Cerebellar nuclear complex (tissue), 1 donor: ENCODE measurements around the gene SPATA22.
A peak's percentile ranks its signal among the peaks of the same experiment; 100 is the strongest.
"Not testable (repeated sequence)": the region's sequence is repeated elsewhere in the genome, so short reads cannot be mapped to it uniquely, and the experiment has no call there.

Source experiments
- DNase-seq, 2 experiments: peaks; one replicate each; lab custom pipeline; 2025; lab: John Stamatoyannopoulos, UW

Gene SPATA22, protein sequence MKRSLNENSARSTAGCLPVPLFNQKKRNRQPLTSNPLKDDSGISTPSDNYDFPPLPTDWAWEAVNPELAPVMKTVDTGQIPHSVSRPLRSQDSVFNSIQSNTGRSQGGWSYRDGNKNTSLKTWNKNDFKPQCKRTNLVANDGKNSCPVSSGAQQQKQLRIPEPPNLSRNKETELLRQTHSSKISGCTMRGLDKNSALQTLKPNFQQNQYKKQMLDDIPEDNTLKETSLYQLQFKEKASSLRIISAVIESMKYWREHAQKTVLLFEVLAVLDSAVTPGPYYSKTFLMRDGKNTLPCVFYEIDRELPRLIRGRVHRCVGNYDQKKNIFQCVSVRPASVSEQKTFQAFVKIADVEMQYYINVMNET

DNA sequence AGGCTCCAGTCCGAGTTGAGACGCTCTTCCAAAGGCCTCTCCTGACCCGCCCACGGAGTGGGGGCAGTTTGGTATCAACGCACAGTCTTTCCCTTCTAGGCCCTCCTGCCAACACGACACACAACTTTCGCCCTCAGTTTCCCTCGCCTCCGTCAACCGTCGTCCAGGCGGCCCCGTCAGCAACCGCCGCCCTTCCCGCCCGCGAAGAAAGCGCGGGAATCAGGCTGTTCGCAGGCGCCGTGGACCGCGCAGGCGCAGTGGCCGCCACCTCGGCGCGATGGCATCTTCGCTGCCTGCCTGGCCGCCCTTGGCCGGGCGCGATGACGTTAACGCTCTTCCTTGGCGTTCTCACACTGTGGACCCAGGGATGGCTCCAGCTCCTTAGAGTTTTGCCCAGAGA, at the start of gene SPATA22:
TSS of gene SPATA22 (minus strand) at position 221 of the 400 bp plus-strand sequence. CDS start 2,494 bp downstream, outside the sequence.
- no peak for DNase-seq

DNA sequence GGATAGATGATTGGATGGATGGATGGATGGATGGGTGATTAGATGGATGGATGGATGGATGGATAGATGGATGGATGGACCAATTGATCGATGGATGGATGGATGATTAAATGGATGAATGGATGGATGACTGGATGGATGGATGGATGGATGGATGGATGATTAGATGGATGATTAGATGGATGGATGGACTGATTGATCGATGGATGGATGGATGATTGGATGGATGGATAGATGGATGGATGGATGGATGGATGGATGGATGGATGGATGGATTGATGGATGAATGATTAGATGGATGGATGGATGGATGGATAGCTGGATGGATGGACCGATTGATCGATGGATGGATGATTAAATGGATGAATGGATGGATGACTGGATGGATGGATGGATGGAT, 47.9 kb upstream of the SPATA22 start:
- DNase-seq, result not testable (repeated sequence)

DNA sequence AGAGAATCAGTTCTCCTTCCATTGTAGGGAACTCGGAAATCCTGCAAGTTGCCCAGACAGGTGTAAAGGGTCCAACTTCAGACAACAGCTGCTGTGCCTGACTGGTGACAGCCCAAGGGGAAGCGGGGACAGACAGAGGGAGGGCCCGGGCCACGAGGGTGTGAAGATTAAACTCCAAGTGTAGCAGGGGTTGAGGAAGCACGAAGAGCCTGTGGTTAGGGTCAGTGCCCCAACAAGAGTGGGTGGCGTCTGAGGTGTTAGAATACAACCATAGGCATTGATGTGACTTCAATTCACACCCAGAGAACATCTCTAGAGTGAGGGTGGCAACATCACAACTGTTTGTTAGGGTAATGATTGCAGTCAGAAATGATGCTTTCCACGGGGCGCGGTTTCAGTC, 43.3 kb upstream of the SPATA22 start:
- DNase-seq, result no peak

DNA sequence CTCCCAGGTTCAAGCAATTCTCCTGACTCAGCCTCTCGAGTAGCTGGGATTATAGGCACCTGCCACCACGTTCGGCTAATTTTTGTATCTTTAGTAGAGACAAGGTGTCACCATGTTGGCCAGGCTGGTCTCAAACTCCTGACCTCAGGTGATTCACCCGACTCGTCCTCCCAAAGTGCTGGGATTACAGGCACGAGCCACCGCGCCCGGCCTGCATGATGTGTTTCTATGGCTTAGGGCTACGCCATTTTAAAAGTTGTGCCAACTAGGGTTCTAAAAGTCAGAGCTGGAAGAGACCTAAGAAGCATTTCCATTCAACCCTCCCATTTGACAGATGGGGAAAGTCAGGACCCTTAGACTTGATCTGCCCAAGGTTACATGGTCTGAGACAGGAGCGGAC, 42.5 kb upstream of the SPATA22 start:
- not testable (repeated sequence) for DNase-seq

DNA sequence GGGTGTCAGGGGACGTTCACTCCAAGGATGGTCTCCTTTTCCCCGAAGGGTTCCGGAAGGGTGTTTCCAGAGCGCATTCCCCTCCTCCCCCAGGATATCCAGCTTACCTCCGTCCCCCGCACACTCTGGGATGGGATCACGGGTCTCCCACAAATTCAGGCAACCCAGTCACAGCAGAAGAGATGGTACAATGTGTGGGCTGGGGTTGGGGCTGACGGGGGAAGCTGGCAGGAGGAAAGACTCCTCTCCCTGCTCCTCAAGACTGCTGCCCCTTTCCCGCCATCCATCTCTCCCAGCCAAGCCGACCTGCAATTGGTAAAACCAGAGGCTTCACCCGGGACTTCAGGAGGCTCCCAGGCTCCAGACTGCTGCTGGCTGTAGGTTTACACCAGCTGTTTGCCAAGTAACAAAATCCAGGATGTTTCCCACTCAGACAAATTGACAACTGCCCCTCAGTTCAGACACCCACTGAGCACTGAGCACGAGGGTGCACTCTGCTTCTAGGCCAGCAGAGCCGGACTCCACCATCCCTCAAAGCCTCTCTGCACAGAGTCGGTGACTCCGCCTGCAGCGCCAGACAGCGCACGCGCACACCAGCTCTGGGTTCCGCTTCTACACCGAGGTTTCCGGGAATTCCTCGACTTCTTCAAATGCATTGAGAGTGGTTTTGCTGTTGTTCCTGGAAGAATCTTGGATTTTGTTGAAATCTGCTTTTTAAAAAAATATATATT, 41.9 kb upstream of the SPATA22 start:
- DNase-seq, result no peak

DNA sequence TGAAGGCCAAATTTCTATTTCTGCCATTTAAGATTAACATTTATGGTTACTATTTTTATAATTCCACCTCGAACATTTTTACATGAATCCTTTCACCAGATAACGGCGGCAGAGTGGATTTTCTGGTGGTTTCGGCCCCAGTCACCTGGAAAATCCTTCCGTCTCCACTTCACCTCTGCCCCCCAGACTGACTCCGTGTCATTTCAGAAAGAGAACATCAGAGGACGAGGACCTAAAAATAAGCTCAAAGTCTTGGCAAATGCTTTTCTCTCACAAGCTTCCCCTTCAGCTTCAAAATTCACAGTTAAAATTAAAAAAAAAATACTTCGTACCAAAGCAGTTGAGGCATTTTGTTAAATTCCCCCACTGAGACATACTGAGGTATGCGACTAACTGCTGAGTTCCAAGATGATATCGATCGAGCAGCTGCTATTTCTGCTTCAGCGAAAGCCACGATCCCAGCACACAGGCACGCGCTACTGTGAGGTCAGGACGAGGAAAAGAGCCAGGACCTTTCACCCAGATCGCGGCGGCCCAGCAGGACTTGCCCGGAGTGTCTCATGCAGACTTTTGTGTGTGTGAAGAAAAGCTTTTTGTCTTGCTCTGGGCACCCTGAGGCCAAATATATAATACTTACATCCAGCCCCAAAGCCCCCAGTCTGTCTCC, 41.0 kb upstream of the SPATA22 start:
- no peak for DNase-seq

DNA sequence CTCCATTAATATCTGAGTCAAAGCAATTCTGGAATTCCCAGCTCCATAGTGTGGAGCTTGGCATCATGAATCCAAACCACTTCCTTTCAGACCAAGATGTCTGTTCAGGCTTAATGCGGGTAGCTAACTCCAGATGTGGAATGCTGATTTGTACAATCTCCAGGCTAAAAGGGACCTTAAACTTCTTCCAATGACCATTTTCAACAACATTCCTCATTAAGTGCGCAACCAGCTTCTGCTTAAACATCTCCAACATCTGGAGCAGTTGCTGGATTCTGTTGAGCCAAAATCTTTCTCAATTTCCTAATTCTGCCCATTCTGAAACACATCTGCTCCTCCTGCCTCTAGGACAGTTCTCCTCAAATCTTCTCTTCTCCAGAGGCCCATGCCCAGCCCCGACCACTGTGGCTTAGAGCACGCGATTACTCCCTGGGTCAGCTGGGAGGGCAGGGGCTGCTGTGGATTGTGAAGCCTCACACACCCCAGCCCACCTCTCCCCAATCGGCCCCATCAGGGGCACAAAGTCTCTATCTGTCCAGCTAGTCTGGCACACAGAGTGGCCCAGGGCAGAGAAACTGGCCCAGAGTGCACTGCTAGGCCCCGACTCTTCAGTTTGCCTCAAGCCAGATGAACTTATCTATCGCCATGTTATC, 40.4 kb upstream of the SPATA22 start:
- DNase-seq, result no peak

DNA sequence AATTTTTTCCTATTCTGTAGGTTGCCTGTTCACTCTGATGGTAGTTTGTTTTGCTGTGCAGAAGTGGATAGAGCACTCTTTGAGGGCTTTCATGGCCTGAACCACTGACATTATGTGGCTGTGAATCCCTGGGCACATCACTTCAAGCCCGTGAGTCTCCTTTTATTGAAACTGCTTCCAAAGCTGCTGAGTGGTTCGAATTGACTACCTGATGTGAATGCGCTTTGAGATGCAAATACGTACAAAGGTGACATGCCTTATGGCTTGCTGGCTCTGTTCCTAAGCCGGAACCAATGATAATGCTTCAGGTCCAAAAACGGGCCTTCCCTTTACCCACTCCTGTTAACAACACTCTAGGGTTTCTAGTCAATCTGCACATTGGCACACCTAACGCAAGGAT, 38.5 kb upstream of the SPATA22 start:
- no peak for DNase-seq

DNA sequence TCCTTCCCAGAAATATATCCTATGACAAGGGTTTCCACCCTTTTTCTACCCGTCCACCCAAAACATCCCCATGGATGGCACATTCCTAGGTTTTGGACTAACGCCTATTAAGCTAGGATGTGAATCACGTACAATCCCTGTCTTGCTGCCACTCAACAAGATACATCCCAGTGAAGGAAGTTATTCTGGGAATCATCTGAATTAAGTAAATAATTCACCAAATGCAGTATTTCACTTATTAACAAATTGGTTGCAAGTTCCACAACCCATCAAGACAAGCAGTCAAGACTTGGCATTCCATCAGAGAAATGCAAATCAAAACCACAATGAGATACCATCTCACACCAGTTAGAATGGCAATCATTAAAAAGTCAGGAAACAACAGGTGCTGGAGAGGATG, 36.2 kb upstream of the SPATA22 start:
- DNase-seq, result no peak

DNA sequence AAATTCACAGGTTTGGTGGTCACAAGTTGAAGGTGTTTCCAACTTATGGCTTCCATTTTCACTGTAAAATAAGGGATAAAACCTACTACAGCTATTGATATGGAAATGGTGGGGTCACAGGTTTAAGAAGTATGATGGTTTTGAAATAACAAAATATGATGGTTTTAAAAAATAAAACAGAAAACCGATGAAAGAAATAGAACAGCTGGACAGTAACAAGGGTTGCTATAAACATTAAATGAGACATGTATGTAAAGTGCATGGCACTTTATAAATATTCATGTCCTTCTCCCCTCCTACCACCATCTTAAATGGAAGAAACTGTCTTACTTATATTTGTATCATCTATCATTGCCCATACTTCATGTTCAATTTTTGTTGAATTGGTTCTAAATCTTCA, 35.5 kb upstream of the SPATA22 start:
- no peak for DNase-seq

DNA sequence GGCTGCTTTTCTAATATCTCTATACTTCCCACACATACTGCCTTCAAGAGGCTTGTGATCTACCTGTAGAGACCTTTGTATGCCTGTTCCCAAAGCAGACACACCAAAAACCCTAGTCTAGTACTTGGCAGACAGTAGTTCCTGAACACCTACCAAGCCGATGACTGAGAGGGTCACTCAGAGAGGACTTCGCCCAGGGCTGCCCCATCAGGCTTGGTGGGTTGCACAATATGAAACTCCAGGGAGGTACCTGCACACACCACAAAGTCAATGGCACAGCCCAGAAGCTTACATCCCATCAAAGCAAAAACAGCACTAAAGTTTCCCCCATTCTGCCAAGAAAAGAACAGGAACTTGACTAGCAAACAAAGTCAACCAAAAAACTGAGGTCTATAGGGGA, 34.4 kb upstream of the SPATA22 start:
- no peak for DNase-seq

DNA sequence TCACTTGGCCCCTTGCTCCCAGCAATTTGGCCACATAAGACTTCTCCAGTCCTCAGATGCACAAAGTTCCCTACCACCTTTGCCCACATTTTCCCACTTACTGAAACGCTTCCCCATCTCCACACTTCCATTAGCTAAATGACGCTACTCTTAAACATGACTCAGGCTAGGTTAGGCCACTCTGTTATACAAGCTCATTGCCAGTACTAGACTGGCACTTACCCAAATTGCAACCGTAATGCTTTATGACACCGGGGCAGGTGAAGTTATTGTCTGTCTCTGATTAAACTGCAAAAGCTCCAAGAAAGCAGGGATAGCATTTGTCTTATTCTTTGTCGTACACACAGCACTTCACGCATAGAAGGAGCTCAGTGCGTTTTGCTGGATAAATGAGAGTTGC, 33.4 kb upstream of the SPATA22 start:
- no peak for DNase-seq

DNA sequence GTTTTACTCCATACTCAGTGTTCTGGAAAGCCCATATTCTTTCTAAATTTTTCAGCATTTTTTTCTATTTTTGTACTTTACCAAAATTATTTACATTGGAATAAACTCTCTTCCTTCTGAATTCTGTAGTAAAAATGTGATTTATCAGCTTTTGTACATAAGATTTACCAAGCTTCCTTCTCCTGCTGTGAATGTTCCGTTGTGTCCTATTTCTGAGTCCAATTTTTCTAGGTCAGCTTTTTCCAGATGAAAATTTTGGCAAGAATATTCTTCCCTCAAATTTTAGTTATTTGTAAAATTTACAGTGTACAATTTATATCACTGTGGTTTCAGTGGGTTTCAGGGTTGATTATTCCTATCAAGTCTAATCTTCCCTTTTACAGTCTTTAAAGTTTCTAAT, 31.7 kb upstream of the SPATA22 start:
- DNase-seq, result peak in 1 of 2 experiments; percentile 7

DNA sequence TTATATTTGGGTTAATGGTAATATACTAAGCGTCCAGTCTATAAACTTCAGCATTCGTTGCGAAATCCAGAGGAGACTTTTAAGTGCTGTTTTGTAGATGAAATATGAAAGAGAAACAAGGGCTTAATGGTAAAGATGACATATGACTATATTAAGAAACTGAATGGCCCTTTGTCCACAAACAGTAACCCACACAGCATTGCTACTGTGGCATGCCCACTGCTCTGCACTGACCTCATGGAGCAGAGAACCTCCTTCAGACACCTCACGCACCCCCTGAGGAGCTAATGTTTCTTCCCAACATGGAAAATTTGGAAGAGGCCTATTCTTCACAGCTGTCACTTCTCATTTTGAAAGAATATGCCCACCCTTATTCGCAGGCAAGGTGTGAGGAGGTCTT, 30.8 kb upstream of the SPATA22 start:
- DNase-seq, result no peak

DNA sequence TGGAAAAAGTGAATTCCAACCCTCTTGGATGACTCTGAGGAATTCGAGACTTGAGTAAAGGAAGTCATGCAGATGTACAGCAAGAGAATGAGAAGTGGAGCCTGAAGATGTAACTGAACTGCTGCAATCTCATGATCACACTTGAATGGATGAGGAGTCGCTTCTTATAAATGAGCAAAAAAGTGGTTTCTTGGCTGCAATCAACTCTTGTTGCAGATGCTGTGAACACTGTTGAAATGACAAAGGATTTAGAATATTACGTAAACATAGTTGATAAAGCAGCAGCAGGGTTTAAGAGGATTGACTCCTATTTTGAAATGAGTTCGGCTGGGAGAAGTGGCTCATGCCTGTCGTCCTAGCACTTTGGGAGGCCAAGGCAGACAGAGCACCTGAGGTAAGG, 29.7 kb upstream of the SPATA22 start:
- no peak for DNase-seq

DNA sequence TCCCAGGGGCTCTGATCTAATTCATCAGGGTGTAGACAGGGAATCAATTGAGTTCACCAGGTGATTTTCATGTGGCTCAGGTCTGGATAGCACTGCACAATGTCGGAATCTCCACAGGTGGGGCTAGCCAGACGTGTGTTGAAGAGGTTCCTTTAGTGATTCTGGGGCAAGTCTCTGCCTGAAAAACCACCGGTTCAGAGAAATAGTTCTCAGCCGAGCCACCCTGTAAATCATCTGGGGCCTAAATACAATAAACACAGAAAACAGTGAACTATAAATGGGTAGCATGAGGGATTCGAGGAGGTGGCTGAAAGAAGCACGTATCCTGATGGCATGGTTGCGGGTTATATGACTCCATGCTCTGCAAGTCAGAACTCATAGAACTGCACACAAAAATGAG, 25.5 kb upstream of the SPATA22 start:
- no peak for DNase-seq

DNA sequence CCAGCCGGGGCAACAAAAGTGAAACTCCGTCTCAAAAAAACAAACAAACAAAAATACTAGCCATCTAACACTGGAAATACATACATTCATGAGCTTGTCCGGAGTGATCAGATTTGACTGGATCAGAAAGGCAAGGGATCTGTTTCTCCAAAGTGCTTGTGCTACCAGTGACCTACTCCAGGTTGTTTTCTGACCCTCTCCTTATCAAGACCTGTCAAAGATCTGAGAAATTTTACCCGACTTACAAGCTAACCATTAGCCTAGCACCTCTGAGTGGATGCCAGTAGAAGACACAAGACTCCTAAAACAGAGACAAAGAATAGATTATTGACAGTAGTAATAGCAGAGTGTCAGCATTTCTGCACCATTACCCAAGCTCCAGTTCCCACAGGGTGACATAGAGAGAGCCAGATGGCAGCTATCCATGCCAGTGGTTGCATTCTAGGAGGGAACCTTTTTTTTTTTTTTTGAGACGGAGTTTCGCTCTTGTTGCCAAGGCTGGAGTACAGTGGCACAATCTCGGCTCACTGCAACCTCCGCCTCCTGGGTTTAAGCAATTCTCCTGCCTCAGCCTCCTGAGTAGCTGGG, 14.0 kb upstream of the SPATA22 start:
- DNase-seq, result no peak

DNA sequence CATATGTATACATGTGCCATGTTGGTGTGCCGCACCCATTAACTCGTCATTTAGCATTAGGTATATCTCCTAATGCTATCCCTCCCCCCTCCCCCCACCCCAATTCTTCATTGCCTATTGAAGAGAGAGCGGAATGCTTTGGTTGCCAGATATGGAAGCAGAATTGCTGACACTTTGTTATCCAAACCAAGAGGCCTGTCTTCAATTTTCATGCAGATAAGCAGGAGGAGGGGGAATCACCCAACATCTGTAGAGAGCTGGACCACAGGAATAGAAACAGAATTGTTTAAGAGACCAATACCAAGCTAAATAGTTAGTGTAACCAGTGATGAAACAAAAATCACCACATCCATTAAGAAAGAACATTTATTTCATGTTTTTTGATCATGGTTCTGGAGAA, 11.2 kb upstream of the SPATA22 start:
- DNase-seq, result no peak

DNA sequence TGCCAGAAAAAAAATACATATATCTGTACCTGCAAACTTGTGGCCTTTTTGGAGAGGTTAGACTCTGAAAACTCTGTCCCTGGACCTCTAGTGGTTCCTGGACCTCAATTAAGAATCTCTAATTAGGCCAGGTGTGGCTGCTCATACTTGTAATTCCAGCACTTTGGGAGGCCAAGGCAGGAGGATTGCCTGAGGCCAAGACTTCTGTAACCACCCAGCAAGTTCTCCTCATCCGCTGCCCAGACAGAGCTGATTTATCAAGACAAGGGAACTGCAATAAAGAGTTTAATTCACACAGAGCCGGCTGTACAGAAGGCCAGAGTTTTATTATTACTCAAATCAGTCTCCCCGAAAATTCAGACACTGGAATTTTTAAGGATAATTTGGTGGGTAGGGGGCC, 8.4 kb upstream of the SPATA22 start:
- no peak for DNase-seq

DNA sequence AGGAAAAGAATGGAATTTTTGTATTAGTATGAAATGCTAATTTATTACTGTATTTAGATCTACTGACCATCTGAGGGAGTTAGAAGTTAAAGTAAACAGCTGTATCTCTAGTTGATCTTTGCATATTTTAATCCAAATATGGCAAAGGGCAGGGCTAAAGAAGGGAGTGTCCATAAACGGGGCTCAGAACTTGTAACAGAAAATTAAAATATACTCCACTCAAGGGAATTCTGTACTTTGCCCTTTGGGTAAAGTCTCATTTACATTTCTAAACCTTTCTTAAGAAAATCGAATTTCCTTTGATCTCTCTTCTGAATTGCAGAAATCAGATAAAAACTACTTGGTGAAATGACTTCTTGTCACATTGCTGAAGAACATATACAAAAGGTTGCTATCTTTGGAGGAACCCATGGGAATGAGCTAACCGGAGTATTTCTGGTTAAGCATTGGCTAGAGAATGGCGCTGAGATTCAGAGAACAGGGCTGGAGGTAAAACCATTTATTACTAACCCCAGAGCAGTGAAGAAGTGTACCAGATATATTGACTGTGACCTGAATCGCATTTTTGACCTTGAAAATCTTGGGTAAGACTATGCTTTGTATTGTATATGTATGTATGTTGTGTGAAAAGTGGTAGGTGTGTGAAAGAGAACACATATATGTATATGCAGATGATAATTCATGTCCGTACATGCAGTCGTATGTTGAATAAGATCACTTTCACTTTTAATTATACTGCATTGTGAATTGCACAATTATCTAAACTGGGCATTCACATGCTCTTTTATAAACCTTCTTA, 4.4 kb upstream of the SPATA22 start, which contains the start of gene ASPA:
TSS of gene ASPA (plus strand) at position 186 of the 799 bp plus-strand sequence. CDS start at position 349, 163 bp downstream.
- DNase-seq, result no peak

DNA sequence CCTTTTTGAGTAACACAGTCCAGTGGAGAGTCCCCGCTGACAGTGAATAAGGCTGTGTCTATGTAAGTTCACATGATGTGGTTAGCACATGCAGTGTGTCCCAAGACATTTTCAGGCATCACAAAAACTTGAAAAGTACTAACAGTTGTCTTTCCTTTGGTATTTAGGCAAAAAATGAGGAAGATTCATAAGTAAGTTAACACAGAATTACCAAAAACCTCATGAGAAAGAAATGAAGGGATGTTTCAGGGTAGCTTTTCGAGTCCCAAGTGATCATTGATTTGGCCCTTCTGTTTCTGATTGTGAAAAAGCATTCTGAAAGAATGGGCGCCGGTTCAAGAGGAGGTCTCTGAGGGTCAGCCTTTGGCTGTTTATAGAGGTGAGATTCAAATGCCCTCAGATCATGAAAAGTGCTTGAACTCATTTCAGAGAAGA, 3.6 kb upstream of the SPATA22 start:
- DNase-seq, result no peak
